HepG2 (cell line): Measurements from ENCODE around the gene JUND. TPM values are rescaled to one million over a fixed set of nuclear protein-coding genes. Genes with fewer than 3 reads are reported as not detected.

Source experiments
- CAMTA2 ChIP-seq: sonication (generic); formaldehyde crosslinking; IDR thresholded peaks from 2 replicates; pipeline ENCODE4 v1.4.0; 2020; ENCODE audit warnings: mild to moderate bottlenecking, missing genetic modification reagents, borderline replicate concordance
- CREM ChIP-seq, 2 experiments: sonication (generic) in 1 of 2; formaldehyde crosslinking in 1 of 2; IDR thresholded peaks; 2 replicates each; pipeline versions ENCODE4 v1.4.0 to v1.6.1; 2016 to 2020; ENCODE audit warnings: antibody characterized with exemption in 1 of 2, mild to moderate bottlenecking in 1 of 2, missing genetic modification reagents in 1 of 2
- DNMT3B ChIP-seq: conservative IDR thresholded peaks from 2 replicates; pipeline ENCODE4 v1.6.1; 2016; ENCODE audit warnings: missing biosample characterization, control low read depth
- FOXM1 ChIP-seq: sonication (generic); formaldehyde crosslinking; IDR thresholded peaks from 2 replicates; pipeline ENCODE4 v1.5.0; 2020; ENCODE audit warnings: missing genetic modification reagents
- GLI4 ChIP-seq: sonication (generic); formaldehyde crosslinking; IDR thresholded peaks from 2 replicates; pipeline ENCODE4 v1.5.1; 2020; ENCODE audit warnings: missing genetic modification reagents, mild to moderate bottlenecking, moderate library complexity, borderline replicate concordance
- MXI1 ChIP-seq: IDR thresholded peaks from 3 replicates; pipeline ENCODE4 v1.6.1; 2012; ENCODE audit warnings: low read depth, low read length, inconsistent platforms, borderline replicate concordance
- NFE2L1 ChIP-seq: sonication (generic); formaldehyde crosslinking; IDR thresholded peaks from 2 replicates; pipeline ENCODE4 v1.4.0; 2020; ENCODE audit warnings: missing genetic modification reagents, mild to moderate bottlenecking, borderline replicate concordance
- NR1H2 ChIP-seq: sonication (generic); formaldehyde crosslinking; IDR thresholded peaks from 2 replicates; pipeline ENCODE4 v1.8.1; 2022; ENCODE audit warnings: low read depth, missing genetic modification reagents, borderline replicate concordance
- PRMT3 ChIP-seq: sonication (generic); formaldehyde crosslinking; IDR thresholded peaks from 2 replicates; pipeline ENCODE4 v1.8.1; 2022; ENCODE audit warnings: low read depth, mild to moderate bottlenecking, moderate library complexity, missing genetic modification reagents, borderline replicate concordance
- TBP ChIP-seq: sonication (generic); formaldehyde crosslinking; IDR thresholded peaks from 2 replicates; pipeline ENCODE4 v1.5.0; 2020; ENCODE audit warnings: missing genetic modification reagents
- ZBTB7B ChIP-seq: sonication (generic); formaldehyde crosslinking; IDR thresholded peaks from 2 replicates; pipeline ENCODE4 v1.4.0; 2020; ENCODE audit warnings: missing genetic modification reagents
- ZKSCAN5 ChIP-seq: sonication (generic); formaldehyde crosslinking; IDR thresholded peaks from 2 replicates; pipeline ENCODE4 v1.5.1; 2020; ENCODE audit warnings: mild to moderate bottlenecking, missing genetic modification reagents
- ZNF367 ChIP-seq: sonication (generic); formaldehyde crosslinking; IDR thresholded peaks from 2 replicates; pipeline ENCODE4 v1.4.0; 2020; ENCODE audit warnings: missing genetic modification reagents, borderline replicate concordance
- ZNF564 ChIP-seq: sonication (generic); formaldehyde crosslinking; IDR thresholded peaks from 2 replicates; pipeline ENCODE4 v1.8.1; 2023; ENCODE audit warnings: mild to moderate bottlenecking, missing genetic modification reagents
- ZNF598 ChIP-seq: sonication (generic); formaldehyde crosslinking; IDR thresholded peaks from 2 replicates; pipeline ENCODE4 v1.5.1; 2020; ENCODE audit warnings: mild to moderate bottlenecking, missing genetic modification reagents, borderline replicate concordance
- ZNF616 ChIP-seq: sonication (generic); formaldehyde crosslinking; IDR thresholded peaks from 2 replicates; pipeline ENCODE4 v1.5.0; 2020; ENCODE audit warnings: low read depth, mild to moderate bottlenecking, missing genetic modification reagents
- polyA plus RNA-seq, 8 experiments: library from polyadenylated mRNA; depleted of rRNA in 3 of 8; stranded (reverse) in 7 of 8; unstranded in 1 of 8; fragments of >200 nt; fragmentation: Illumina TruSeq in 4 of 8; extraction: Trizol in 4 of 8; gene quantifications; 2 replicates each; pipeline versions ENCODE4 v1.2.1 to v1.2.3, GENCODE V29; 2011 to 2016; ENCODE audit warnings: low read depth in 4 of 8, missing spikeins in 1 of 8, mixed read lengths in 1 of 8; ENCODE audit not compliant: insufficient read depth in 1 of 8
- total RNA-seq, 5 experiments: library from RNA; depleted of rRNA; stranded (reverse); fragments of >200 nt; fragmentation: Illumina TruSeq; extraction: Trizol; gene quantifications; 2 replicates each; pipeline ENCODE4 v1.2.3, GENCODE V29; 2016; ENCODE audit warnings: low read depth in 1 of 5
- TF ChIP-seq, protein P1 (sequence below): sonication (generic); formaldehyde crosslinking; IDR thresholded peaks from 2 replicates; pipeline ENCODE4 v1.4.0; 2020; ENCODE audit warnings: missing genetic modification reagents
- TF ChIP-seq, protein P2 (sequence below): sonication (generic); formaldehyde crosslinking; IDR thresholded peaks from 2 replicates; pipeline ENCODE4 v1.8.0; 2022; ENCODE audit warnings: mild to moderate bottlenecking, missing genetic modification reagents, moderate library complexity
- TF ChIP-seq, protein P3 (sequence below): sonication (generic); formaldehyde crosslinking; IDR thresholded peaks from 2 replicates; pipeline ENCODE4 v1.5.0; 2020; ENCODE audit warnings: mild to moderate bottlenecking, missing genetic modification reagents
- TF ChIP-seq, protein P4 (sequence below): IDR thresholded peaks from 2 replicates; pipeline ENCODE4 v1.6.1; 2012; ENCODE audit warnings: low read length, improper control_type of control experiment

JUND gene
- total and polyA plus RNA-seq, 2 of the 13 experiments (the other 11 are each of a cell fraction or from before 2014, with no cell fraction given), result 41.2 to 59.8 TPM

DNA sequence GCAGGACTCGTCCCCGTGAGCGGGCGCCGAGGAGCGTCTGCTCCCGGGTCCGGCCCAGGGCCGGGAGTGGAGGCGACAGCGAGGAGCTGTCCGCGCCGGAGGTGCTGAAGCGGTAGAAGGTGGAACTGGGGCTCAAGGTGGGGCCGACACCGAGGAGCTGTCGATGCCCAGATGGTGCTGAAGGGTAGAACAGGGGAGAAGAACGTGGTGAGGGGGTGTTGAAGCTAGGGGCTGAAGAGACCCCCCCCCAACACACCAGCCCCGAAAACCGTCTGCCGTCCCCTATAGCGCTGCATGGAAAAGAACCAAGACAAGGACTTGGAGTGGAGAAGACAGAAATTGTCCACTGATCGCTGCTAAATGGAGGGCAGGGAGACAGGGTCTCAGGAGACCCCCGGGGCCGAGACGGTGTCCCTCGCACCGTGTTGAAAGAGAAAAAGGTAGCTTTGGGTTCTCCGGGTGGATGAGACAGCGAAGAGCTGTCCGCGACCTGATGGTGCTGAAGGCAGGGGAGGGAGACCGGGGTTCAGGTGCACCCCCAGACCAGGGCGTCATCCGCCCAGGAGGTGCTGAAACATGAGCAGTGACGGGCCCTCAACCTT is 48.1 kb downstream of the JUND start (continued):
- TF ChIP-seq, protein P1, sequence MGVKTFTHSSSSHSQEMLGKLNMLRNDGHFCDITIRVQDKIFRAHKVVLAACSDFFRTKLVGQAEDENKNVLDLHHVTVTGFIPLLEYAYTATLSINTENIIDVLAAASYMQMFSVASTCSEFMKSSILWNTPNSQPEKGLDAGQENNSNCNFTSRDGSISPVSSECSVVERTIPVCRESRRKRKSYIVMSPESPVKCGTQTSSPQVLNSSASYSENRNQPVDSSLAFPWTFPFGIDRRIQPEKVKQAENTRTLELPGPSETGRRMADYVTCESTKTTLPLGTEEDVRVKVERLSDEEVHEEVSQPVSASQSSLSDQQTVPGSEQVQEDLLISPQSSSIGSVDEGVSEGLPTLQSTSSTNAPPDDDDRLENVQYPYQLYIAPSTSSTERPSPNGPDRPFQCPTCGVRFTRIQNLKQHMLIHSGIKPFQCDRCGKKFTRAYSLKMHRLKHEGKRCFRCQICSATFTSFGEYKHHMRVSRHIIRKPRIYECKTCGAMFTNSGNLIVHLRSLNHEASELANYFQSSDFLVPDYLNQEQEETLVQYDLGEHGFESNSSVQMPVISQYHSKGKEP, result peak; percentile 97
- TF ChIP-seq PRMT3 (CRISPR knock-in tag) (no peak; the same call in 1 of the 2 replicates), GLI4 (no peak; the same call in 1 of the 2 replicates), CREM (IDR thresholded peaks at IDR 0.05) (no peak), CREM (CRISPR knock-in tag; IDR thresholded peaks at IDR 0.05) (0 out of 2 replicates have a peak, but pooled peaks have one; percentile 6), FOXM1 (CRISPR knock-in tag) (peak; percentile 29; the same call in 1 of the 2 replicates), ZBTB7B (CRISPR knock-in tag) (peak; percentile 42; the same call in 1 of the 2 replicates), NR1H2 (CRISPR knock-in tag) (no peak), ZNF367 (CRISPR knock-in tag) (peak; percentile 68; the same call in 1 of the 2 replicates), ZKSCAN5 (no peak; the same call in 1 of the 2 replicates), DNMT3B (CRISPR knock-in tag) (peak; percentile 91; the same call in 1 of the 2 replicates), MXI1 (peak; percentile 88), TBP (no peak), NFE2L1 (CRISPR knock-in tag) (peak; percentile 56; the same call in 1 of the 2 replicates), ZNF616 (CRISPR knock-in tag) (peak; percentile 96), CAMTA2 (CRISPR knock-in tag) (peak; percentile 82; the same call in 1 of the 2 replicates), ZNF598 (no peak; the same call in 1 of the 2 replicates), ZNF564 (CRISPR knock-in tag) (peak; percentile 63)
- TF ChIP-seq, protein P2, sequence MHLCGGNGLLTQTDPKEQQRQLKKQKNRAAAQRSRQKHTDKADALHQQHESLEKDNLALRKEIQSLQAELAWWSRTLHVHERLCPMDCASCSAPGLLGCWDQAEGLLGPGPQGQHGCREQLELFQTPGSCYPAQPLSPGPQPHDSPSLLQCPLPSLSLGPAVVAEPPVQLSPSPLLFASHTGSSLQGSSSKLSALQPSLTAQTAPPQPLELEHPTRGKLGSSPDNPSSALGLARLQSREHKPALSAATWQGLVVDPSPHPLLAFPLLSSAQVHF (CRISPR knock-in tag), result peak; percentile 94
- TF ChIP-seq, protein P3, sequence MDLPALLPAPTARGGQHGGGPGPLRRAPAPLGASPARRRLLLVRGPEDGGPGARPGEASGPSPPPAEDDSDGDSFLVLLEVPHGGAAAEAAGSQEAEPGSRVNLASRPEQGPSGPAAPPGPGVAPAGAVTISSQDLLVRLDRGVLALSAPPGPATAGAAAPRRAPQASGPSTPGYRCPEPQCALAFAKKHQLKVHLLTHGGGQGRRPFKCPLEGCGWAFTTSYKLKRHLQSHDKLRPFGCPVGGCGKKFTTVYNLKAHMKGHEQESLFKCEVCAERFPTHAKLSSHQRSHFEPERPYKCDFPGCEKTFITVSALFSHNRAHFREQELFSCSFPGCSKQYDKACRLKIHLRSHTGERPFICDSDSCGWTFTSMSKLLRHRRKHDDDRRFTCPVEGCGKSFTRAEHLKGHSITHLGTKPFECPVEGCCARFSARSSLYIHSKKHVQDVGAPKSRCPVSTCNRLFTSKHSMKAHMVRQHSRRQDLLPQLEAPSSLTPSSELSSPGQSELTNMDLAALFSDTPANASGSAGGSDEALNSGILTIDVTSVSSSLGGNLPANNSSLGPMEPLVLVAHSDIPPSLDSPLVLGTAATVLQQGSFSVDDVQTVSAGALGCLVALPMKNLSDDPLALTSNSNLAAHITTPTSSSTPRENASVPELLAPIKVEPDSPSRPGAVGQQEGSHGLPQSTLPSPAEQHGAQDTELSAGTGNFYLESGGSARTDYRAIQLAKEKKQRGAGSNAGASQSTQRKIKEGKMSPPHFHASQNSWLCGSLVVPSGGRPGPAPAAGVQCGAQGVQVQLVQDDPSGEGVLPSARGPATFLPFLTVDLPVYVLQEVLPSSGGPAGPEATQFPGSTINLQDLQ, result peak; percentile 70
- TF ChIP-seq, protein P4, sequence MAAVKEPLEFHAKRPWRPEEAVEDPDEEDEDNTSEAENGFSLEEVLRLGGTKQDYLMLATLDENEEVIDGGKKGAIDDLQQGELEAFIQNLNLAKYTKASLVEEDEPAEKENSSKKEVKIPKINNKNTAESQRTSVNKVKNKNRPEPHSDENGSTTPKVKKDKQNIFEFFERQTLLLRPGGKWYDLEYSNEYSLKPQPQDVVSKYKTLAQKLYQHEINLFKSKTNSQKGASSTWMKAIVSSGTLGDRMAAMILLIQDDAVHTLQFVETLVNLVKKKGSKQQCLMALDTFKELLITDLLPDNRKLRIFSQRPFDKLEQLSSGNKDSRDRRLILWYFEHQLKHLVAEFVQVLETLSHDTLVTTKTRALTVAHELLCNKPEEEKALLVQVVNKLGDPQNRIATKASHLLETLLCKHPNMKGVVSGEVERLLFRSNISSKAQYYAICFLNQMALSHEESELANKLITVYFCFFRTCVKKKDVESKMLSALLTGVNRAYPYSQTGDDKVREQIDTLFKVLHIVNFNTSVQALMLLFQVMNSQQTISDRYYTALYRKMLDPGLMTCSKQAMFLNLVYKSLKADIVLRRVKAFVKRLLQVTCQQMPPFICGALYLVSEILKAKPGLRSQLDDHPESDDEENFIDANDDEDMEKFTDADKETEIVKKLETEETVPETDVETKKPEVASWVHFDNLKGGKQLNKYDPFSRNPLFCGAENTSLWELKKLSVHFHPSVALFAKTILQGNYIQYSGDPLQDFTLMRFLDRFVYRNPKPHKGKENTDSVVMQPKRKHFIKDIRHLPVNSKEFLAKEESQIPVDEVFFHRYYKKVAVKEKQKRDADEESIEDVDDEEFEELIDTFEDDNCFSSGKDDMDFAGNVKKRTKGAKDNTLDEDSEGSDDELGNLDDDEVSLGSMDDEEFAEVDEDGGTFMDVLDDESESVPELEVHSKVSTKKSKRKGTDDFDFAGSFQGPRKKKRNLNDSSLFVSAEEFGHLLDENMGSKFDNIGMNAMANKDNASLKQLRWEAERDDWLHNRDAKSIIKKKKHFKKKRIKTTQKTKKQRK, result no peak
